ENCODE data around the gene SMIM1.

SMIM1 gene, protein sequence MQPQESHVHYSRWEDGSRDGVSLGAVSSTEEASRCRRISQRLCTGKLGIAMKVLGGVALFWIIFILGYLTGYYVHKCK
- 0.26 to 0.78 reads per million in 2 experiments for total RNA-seq

DNA sequence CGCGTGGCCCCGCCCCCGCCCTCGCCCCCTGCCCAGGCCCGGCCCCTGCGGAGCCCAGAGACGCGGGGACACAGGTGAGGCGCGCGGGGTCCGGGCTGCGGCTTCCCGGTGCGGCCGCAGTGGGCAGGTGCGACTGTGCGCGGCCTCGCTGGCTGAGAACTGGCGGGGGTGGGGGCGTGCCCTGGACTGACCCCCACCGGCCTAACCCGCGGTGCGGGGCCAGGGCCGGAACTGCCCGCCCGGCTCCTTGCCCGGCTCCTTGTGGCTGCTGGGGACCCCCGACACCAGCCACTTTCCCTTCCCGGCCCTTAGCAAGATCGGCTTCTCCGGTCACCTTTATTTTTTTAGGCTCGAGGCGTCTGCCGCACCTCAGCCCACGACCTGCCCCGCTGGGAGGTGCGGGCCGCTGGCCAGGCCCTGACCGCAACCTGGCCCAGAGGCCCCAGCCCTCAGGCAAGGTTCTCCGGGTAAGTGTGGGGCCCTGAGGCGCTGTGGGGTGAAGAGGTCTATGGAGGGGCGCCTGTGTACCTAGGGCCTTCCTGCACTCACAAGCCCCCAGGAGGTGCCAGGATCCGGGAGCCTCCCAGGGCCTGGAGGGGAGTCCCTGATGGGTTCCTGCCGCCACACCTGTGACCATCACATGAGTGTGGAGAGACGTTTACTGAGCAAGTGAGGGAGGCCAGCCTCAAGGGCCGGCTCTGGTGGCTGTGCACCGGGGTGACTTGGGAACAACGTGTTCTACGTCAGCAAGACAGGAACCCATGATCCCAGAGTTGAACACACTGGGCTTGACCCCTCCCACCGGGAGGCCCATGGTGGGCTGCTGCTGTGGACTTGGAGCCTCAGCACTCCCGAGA is at the start of gene SMIM1:
Gene SMIM1 (plus strand): TSS at position 35 of the 857 bp plus-strand sequence. CDS start 2,625 bp downstream, outside the sequence.
- no peak for DNase-seq (ENCODE audit: low read depth)

DNA sequence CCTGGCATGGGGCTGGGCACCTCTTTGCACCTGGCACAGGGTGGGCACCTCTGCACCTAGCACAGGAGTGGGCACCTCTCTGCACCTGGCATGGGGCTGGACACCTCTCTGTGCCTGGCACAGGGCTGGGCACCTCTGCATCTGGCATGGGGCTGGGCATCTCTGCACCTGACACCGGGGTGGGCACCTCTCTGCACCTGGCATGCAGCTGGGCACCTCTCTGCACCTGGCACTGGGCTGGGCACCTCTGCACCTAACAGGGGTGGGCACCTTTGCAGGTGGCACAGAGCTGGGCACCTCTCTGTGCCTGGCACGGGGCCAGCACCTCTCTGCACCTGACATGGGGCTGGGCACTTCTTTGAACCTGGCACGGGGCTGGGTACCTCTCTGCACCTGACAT is 49.7 kb upstream of the SMIM1 start:
- no peak for DNase-seq (ENCODE audit: low read depth)

DNA sequence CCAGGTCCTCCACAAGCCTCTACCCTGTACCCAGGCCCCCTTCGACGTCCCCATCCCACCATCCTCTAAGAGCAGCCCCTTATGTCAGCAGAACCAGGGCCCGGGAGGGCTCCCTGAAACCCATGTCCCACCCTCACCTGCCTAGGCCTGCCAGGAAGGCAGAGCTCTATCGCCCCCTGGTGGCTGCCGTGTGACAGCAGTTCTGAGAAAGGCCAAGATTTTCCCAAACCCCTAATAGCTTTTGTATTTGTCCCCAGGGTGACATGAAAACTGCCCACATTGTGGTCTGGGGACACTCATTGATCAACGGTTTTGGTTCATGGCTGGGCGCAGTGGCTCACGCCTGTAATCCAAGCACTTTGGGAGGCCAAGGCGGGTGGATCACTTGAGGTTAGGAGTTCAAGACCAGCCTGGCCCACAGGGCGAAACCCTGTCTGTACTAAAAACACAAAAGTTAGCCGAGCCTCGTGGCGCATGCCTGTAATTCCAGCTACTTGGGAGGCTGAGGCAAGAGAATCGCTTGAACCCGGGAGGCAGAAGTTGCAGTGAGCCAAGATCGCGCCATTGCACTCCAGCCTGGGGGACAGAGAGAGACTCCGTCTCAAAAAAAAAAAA is 48.0 kb upstream of the SMIM1 start:
- DNase-seq (ENCODE audit: low read depth), result peak; percentile 62

DNA sequence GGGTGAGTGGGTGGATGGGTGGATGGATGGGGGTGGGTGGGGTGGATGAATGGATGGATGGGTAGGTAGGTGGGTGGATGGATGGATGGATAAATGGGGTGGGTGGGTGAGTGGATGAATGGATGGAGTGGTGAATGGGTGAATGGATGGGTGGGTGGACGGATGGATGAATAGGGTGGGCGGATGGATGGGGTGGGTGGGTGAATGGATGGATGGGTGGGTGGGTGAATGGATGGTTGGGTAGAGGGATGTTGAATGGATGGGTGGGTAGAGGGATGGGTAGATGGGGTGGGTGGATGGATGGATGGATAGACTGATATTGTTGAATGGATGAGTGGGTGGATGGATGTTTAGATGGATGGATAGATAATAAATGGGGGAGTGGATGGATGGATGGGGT is 47.2 kb upstream of the SMIM1 start:
- DNase-seq (ENCODE audit: low read depth), result no peak

DNA sequence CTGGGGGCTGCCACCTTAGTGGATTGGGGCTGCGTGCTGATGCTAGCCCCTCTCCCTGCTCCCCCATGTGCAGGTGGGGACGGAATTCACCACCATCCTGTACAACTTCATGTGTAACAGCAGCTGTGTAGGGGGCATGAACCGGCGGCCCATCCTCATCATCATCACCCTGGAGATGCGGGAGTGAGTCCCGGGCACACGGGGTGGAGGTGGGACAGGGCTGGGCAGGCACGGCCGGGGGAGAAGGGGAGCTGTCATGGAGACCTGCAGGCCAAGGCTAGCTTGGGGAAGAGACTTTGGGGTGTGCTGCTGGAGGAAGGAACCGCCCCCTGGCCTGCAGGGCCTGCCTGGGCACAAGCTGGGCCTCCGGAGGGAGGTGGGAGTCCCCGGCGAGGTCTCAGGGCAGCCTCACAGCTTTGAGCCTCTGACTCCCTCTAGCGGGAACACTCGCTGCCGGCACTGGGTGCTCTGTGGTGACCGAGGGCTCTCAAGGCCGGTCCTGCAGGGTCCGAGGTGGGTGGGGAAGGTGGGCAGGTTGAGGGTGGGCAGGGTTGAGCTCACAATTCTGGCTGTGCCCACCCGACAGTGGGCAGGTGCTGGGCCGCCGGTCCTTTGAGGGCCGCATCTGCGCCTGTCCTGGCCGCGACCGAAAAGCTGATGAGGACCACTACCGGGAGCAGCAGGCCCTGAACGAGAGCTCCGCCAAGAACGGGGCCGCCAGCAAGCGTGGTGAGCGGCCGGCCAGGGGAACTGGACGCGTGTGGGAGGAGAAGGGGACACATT is 45.3 kb upstream of the SMIM1 start:
- DNase-seq (ENCODE audit: low read depth), result no peak

DNA sequence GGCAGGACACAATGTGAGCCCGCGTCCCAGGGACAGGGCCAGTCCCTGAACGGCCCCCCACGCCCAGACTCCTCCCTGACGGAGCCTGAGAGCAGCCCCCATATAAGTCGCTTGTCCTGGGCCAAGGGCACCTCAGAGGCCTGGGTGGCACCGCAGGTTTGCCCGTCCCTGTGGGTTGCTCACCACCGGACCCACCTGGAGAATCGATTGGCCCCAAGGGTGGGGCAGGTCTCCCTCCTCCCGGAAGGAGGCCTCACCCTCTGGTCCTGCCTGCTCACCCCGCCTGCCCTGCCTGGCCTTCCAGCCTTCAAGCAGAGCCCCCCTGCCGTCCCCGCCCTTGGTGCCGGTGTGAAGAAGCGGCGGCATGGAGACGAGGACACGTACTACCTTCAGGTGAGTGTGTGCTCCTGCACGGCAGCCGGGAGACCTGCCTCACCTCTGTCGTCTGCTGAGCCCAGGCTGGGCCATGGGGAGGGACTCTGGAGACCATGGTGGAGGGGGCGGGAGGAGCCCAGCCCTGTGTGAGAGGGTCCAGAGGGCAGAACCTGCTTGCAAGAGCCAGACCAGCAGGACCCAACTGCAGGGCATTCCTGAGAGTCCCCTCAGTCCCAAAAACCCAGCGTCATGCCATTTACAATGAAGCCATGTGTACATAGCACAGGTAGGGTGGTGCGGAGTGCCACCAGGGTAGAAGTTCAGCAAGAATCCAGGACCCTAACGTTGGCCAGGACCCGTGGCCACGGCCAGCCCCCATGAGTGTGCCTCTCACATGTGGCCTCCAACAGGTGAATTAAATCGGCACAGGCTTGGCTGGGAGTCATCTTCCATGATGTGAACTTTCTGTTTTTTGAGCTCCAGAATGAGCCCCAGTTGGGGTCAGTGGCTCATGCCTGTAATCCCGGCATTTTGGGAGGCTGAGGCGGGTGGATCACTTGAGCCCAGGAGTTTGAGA is 44.4 kb upstream of the SMIM1 start:
- DNase-seq (ENCODE audit: low read depth), result no peak

DNA sequence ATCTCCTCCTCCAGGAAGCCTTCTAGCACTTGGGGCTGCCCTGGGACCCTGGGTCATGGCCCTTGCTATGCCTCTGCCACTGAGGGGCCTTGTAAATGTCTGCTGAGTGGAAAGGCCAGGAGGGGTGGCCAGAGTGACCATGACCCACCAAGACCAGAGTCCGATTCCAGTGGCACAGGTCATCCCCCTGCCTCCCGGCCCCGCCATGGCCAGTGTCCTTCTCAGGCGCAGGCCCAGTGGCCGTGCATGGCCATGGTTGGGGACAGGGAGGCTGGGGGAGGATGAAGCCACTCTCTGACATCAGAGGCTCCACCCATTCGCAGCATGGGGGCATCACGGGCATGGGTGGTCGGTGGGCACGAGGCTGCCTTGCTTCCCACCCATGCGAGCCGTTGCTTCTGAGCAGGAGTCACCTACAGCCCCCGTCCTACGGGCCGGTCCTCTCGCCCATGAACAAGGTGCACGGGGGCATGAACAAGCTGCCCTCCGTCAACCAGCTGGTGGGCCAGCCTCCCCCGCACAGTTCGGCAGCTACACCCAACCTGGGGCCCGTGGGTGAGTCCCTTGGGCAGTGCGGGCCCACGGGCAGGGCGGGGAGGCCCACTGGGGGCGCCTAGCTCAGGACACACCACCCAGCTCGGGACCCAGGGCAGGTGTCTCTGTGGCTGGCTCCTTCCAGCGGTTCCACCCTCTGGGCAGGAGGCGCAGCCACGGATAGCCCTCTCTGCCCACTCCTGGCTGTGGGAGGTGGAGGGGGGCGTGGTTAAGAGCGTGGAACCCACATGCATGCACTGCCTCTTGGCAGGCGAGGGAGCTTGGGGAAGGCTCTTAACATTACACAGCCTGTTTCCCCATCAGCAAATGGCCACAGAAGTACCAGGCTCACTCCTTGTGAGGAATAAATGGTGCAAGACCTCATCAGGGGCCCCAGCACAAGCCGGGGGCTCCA is 42.7 kb upstream of the SMIM1 start:
- DNase-seq (ENCODE audit: low read depth), result no peak

GRCh38 chr1:3730543-3731247 is 41.9 kb upstream of the SMIM1 start:
- no peak for DNase-seq (ENCODE audit: low read depth)

GRCh38 chr1:3731583-3732433 is 40.7 kb upstream of the SMIM1 start:
- DNase-seq (ENCODE audit: low read depth), result no peak

DNA sequence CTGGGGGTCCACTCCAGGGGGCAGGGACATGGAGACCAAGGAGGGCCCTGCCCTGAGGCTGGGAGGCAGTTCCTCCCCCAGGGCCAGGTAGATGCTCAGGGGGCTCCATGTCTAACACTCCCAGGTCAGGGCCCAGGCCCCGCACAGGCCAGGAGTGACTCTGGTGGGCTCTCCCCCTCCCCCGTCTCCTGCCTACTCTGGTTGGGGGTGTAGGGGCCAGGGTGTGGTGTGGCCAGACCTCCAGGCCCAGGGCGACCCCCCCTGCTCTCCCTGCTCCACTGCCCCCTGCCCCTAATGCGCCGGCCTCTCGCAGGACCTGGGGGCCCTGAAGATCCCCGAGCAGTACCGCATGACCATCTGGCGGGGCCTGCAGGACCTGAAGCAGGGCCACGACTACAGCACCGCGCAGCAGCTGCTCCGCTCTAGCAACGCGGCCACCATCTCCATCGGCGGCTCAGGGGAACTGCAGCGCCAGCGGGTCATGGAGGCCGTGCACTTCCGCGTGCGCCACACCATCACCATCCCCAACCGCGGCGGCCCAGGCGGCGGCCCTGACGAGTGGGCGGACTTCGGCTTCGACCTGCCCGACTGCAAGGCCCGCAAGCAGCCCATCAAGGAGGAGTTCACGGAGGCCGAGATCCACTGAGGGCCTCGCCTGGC is 40.0 kb upstream of the SMIM1 start:
- DNase-seq (ENCODE audit: low read depth), result no peak

DNA sequence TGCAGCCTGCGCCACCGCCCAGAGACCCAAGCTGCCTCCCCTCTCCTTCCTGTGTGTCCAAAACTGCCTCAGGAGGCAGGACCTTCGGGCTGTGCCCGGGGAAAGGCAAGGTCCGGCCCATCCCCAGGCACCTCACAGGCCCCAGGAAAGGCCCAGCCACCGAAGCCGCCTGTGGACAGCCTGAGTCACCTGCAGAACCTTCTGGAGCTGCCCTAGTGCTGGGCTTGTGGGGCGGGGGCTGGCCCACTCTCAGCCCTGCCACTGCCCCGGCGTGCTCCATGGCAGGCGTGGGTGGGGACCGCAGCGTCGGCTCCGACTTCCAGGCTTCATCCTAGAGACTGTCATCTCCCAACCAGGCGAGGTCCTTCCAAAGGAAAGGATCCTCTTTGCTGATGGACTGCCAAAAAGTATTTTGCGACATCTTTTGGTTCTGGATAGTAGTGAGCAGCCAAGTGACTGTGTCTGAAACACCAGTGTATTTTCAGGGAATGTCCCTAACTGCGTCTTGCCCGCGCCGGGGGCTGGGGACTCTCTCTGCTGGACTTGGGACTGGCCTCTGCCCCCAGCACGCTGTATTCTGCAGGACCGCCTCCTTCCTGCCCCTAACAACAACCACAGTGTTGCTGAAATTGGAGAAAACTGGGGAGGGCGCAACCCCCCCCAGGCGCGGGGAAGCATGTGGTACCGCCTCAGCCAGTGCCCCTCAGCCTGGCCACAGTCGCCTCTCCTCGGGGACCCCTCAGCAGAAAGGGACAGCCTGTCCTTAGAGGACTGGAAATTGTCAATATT is 39.3 kb upstream of the SMIM1 start:
- no peak for DNase-seq (ENCODE audit: low read depth)

DNA sequence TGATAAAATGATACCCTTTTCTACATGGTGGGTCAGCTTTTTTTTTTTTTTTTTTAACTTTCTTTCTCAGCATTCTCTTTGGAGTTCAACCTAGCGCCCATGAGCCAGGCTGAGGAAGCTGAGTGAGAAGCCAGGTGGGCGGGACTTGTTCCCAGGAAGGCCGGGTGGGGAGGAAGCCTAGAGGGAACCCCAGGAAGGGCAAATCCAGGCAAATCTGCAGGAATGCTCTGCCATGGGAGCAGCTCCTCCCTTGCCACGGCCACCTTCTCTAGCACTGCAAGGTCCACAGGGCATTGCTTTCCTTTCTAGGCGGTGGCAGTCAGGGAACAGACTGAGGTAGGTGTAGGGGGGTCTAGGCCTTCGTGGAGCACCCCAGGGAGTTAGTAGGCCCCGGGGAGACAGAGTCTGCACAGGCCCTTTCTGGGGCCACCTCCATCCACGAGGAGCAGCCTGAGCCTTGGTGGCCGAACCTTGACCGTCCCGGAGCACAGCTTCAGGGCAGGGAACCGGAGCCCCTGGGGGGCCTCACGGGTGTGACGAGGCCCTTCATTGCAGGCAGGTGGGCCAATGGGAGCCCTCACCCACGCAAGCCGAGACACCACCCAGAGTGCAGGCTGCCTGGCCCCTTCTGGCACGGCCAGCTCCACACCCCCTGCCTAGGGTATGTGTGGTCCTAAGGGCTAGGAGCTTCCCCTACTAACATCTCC is 38.5 kb upstream of the SMIM1 start:
- no peak for DNase-seq (ENCODE audit: low read depth)

DNA sequence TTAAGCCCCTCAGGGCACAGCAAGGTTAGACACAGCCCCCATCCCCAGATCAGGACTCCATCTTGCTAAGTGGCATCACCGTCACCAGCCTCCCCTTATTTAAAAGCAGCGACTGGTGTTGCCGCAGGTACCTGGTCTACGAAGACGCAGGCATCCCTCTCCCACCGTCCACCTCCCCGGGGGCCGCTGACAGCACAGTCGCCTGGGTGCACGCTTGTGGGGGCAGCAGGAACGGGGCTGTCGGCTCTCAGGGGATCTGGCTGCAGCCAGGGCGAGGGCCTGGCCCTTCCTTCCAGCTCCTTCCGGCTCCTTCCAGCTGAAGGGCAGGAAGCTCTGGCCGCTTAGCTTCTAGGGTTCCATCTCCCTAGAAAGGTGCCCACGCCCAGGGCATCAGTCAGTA is 37.9 kb upstream of the SMIM1 start:
- no peak for DNase-seq (ENCODE audit: low read depth)

DNA sequence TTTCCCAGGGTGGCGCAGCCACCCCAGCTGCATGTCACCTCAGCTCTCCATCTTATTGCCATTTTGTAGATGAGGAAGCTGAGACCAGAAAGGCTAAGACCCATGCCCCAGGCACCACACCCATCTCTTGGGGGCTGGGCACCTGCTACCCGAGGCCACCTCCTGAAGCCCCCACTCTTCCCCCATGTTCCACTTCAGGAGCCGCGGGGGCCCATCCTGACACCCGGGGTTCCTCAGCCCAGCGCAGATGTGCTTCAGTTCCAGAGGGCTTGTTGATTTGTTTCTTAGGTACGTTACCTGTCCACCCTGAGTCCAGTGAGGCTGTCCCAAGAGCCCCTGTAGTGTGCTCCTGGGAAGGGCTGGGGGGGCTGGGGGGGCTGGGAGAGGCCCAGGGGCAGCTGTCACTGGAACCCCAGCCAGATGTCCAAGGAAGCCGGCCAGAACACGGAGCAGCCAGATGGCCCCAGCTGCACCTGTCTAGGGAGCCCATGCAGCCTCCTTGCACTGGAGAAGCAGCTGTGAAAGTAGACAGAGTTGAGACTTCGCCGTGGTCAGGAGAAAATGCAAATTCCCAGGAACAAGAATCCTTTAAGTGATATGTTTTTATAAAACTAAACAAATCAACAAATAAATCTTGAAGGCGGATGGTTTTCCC is 37.4 kb upstream of the SMIM1 start:
- DNase-seq (ENCODE audit: low read depth), result no peak

GRCh38 chr1:3735688-3736087 is 36.9 kb upstream of the SMIM1 start:
- no peak for DNase-seq (ENCODE audit: low read depth)

DNA sequence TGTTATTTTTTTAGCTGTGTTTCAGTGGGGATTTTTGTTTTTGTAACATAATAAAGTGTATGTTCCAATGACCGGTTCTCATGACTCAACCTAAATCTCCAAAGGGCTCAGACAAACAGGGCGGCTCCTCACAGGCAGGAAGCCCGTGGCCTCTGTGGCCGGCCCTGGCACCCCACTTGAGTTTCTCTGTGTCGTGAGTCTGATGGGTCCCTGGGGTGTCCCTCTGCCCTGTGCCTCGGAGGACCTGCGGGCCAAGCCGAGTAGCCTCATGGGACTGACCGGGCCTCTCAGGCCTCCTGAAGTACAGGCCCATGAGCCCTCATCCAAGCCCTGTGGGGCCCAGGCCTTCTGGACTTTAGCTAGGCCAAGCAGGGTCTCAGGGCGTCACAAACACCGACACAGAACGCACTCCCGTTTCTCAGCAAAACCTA is 36.4 kb upstream of the SMIM1 start:
- no peak for DNase-seq (ENCODE audit: low read depth)
